GM18951 (cell line): ENCODE measurements around the gene PMPCA.
"Not testable (repeated sequence)": the region's sequence is repeated elsewhere in the genome, so short reads cannot be mapped to it uniquely, and the experiment has no call there.

ENCODE experiments used
- POLR2A ChIP-seq: IDR thresholded peaks from 4 replicates; pipeline ENCODE4 v1.6.1; 2011; ENCODE audit warnings: mild to moderate bottlenecking; ENCODE audit not compliant: insufficient read length, insufficient read depth; ENCODE audit errors: extremely low read depth
- in situ Hi-C: fragments of 300-500 bp; cut with MboI; formaldehyde crosslinking; loops from one replicate; pipeline ENCODE4 v1.12.0; 2022; ENCODE audit warnings: low sequenced_read_pairs, mixed read lengths, inconsistent platforms; ENCODE audit not compliant: unreplicated experiment

The PMPCA gene

DNA sequence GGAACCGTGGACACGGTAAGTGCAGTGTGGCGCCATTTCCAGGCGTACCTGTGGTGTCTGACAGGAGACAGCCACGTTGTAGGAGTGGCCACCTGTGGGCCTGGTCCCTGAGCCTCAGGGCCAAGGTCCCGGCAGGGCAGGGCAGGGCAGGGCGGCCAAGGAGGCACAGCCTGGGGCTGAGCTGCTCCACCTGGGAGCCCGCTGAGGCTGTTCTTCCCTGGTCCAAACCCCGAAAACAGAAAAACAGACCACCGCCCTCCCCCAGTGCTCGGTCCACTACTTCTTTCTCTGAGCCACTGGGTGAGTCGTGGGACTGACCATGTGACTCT lies 8.6 kb downstream of the PMPCA start:
- in situ Hi-C loops = no loop called here
- no peak for TF ChIP-seq POLR2A

DNA sequence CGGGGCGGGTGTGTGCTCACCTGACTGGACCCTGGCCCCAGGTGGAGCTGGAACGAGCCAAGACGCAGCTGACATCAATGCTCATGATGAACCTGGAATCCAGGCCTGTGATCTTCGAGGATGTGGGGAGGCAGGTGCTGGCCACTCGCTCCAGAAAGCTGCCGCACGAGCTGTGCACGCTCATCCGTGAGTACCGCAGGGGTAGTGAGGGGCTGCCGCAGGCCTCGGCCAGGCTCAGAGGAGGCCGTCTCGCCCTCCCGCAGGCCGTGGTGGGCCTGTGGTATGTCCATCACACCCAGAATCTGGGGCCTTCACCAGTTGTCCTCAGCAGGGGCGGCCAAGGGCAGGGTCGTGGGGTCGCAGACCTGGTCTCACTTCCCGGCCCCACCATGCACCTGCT lies 11.3 kb downstream of the PMPCA start:
- in situ Hi-C loops = no loop called here
- TF ChIP-seq POLR2A = no peak

DNA sequence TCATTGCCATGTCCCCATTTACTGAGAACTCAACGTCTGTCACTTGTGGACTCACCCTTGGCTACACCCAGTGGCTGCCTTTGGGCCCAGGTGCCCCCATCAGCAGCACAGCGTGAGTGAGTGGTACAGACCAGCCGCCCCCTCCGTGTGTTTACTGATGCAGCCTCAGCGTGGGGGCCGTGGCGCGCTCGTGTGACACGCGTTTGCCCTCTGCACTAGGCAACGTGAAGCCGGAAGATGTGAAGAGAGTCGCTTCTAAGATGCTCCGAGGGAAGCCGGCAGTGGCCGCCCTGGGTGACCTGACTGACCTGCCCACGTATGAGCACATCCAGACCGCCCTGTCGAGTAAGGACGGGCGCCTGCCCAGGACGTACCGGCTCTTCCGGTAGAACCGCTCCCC lies 12.4 kb downstream of the PMPCA start:
- in situ Hi-C loops = no loop called here
- no peak for TF ChIP-seq POLR2A

DNA sequence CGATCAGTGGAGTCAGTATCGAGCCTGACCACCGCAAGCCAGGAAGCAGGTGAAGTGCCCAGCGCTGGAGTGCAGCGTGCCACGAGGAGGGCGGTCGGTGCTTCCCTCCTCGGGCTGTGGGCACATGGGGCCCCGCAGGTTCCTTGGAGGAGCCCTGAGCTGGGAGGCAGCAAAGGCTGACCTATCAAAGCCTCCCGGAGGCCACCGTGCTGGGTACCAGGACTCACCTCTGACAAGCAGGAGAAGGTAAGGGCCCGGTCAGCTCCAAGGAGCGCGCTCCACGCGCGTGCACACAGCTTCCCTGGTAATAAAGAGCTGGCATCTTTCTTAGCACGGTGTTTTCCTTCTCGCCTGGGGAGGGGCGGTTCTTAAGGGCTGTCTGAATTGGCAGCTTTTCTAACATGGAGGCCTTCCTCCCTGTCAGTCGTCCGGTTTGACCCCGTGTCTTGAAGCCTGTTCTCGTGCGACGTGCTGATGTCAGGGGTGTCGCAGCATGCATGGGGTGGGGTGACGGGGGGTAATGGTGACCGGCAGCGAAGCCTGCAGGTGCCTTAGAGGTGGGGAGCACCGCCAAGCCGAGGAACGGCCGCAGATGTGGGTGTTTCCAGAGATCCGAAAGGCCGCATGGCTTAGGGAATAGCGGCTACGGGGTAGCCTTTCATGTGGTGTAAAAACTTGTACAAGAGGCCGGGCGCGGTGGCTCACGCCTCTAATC lies 13.1 kb downstream of the PMPCA start:
- in situ Hi-C loops = no loop called here
- no peak for TF ChIP-seq POLR2A

DNA sequence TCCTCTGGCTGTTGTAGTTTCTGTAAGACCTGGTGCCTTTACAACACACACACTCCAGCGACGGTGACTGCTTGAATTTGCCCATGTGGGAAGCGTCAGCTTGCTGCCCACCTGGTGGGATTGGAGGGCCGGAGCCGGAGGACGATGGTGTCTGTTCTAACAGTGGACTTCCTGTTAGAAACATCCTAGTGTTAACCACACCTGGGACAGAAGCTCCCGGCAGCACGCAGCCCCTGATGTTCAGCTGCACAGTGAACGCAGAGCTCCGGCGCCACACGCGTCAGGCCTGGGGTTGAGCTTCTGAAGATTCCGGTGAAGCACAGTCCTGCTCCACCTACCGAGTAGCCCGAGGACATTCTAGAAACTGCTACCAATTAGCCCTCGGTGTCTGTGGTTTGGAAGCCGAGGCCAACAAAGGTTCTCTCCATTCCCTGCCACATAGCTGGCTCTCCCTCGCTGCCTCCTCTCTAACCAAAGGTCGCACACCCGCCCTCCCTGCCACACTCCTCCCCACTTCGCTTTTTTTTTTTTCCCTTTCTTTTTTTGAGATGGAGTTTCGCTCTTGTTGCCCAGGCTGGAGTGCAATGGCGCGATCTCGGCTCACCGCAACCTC lies 14.4 kb downstream of the PMPCA start:
- no peak for TF ChIP-seq POLR2A
- in situ Hi-C loops = no loop called here

DNA sequence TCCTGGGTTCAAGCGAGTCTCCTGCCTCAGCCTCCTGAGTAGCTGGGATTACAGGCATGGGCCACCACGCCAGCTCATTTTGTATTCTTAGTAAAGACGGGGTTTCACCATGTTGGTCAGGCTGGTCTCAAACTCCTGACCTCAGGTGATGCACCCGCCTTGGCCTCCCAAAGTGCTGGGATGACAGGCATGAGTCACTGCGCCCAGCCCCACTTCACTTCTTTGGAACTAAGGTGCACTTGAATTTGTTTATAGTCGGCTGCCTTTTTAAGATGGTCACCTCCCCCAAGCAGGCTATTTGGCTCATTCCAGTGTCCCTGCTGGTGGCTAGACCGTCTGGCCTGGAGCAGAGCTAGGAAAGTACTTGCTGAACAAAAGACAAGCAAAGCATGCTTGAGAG lies 14.9 kb downstream of the PMPCA start:
- in situ Hi-C loops = not testable (repeated sequence)

DNA sequence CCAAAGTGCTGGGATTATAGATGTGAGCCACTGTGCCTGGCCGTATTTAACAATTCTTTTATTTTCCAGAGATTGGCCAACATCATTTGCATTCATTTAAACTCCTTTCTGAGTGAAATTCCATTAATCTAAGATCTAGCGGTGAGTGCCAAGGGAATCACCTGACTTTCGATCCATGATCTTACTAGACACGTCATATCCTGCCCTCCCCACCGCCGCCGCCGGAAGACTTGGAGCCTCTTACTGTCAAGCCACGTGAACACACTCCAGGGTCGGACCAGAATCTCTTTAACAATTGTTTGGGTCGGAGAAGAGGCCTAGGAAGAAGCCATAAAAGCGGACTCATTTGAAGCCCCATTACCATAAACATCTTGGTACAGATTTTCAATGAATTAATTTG lies 16.3 kb downstream of the PMPCA start:
- no peak for TF ChIP-seq POLR2A
- in situ Hi-C loops = no loop called here

DNA sequence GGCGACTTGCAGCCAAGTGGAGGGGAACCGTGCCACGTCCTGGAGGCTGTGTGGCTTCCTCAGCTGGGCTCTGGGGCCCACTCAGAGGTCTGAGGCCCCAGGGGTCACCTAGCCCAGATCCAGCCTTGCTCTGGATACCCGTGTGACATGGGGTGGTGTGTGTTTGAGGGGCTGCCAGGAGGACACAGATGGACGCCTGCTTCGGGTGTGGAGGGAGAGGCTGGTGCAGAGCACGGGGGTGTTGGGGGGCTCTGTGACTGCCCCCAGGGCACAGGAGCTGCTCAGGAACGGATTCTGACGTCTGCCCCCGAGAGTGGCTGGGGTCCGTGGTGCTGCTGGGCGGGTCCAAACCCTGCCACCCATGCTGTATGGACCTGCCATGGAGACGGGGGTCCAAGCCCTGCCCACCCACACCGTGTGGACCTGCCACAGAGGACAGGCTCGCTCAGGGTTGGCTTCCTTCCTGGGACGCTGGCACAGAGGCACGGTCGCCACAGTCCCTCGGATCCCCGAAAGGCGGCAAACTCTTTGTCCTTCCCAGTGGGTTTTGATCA lies 18.7 kb downstream of the PMPCA start:
- no peak for TF ChIP-seq POLR2A
- in situ Hi-C loops = no loop called here

DNA sequence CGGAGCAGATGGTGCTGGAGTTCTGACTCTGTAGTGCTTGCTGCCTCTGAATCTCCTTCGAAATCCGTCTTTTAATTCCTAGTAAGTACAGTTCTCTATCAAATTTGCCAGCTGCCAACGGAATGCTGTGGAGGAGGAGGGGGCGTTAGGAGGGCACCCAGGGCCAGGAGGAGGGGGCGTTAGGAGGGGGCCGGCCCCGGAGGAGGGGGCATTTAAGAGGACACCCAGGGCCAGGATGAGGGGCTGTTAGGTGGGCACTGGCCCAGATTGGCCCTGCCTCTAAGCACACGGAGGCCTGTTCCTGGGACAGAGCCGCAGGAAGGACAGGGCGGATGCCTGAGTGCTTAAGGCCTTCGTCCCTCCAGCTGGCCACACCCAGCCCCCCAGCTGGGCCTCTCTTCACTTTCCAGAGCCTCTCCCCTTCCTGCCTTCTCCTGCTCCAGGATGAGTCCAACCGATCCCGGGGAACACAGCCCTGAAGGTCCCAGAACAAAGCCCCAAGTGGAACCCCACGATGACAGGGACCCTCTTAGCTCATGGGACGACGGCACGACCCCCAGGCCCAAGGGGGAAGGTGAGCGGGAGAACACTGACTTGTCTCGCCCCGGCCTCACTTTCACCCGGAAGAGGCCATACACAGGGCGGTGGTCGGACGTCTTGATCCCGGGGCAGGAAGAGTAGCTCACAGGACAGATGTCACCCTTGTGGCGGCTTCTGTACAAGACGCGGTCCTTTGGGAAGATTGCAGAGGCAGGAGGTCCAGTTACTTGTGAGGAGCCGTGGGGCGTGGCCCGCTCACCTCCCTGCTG lies 19.4 kb downstream of the PMPCA start:
- in situ Hi-C loops = no loop called here

DNA sequence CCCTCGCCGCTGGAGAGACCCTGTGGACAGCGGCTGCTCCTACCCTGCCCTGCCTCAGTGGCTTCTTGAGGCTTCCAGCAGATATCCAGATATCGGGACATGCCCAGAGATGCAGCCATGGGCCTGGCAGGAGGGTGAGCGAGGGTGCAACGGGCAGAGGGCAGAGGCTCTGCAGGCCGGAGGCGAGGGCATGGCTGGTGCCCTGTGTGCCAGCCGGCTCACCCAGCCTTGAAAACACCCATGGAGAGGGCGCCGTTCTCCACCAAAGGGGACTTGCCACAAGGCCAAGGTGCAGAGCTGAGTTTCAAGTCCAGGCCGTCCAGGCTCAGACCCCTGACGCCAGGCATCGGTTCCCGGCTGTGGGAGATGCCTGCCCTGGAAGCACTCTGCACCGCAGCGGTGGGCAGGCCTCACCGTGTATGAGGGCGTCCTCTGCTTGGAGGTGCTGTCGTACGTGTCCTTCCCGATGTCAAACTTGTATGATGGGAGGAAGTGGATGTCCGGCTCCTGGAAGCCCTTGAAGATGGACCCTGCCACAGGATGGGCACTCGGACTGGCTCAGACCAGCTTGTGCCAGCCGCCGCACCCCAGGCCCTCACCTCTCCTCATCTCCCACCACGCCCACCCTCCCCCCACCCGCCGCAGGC lies 20.3 kb downstream of the PMPCA start:
- TF ChIP-seq POLR2A = no peak
- in situ Hi-C loops = no loop called here

More for the DNA sequence above, 19.4 kb downstream of the PMPCA start:
- no peak for TF ChIP-seq POLR2A

DNA sequence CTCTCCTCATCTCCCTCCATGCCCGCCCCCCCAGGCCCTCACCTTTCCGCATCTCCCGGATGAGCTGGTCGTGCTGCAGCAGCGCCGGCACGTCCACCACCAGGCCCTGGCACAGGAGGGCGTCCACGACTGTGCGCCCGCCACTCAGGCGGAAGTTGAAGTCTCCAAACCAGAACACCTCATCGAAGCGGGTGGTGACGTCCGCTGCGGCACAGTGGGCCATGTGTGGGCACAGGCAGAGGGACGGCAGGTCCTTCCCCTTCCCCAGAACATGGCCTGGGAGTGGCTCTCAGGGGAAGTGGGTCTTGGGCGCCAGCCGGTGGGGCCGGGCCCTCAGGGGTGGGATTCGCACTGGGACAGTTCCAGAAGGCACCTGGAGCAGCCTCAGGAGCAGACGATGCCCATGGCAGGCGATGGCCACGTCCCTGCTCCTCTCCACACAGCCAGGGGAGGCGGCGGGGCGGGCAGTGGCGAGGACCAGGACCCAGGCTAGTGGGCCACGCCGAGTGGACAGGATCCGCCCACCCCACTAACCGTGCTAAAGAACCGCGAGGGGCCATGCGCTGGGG lies 21.4 kb downstream of the PMPCA start:
- in situ Hi-C loops = no loop called here
- no peak for TF ChIP-seq POLR2A

DNA sequence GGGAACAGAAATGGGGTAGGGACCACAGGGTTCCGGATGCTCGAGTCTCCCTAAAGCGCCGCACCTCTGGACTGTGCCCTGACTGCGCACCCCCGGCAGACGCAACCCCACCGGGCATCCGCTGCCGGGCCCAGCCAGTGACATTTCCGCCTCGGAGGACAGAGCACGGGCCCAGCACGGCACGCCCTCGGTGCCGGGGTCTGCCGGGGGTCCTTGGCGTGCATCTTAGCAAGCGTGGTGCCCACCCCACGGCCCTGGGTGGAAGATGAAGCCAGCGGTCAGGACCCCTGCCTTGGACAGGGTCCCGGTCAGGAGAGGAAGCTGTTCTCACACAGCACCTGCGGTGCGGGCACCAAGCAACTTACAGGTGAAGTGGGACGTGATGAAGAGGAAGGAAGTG lies 22.1 kb downstream of the PMPCA start:
- TF ChIP-seq POLR2A = no peak
- in situ Hi-C loops = no loop called here
